IMR-90 (cell line): Measurements from ENCODE around the gene TDRD12. TPM values are rescaled to one million over a fixed set of nuclear protein-coding genes. Genes with fewer than 3 reads are reported as not detected.
"Not testable (repeated sequence)": the region's sequence is repeated elsewhere in the genome, so short reads cannot be mapped to it uniquely, and the experiment has no call there.

Experiments
- ATAC-seq: fragments of 200-7000 bp; cut with Tn5 transposase; 2 replicates; pipeline ENCODE4 v1.9.1; 2020; ENCODE audit warnings: low read depth, mild to moderate bottlenecking, moderate library complexity
- BruUV-seq: library from RNA; stranded (reverse); fragments of 400-500 nt; replicated peaks from 2 replicates; lab custom pipeline; 2021; lab: Mats Ljungman, UMichigan
- CTCF ChIA-PET: fragments of 300-600 bp; formaldehyde crosslinking; extraction: SDS; loops from one replicate; lab custom pipeline; 2021; ENCODE audit warnings: antibody characterized with exemption; lab: Yijun Ruan, JAX
- POLR2A ChIA-PET: fragments of 300-600 bp; sonication (Branson Sonifier 250); formaldehyde crosslinking; loops from one replicate; lab custom pipeline; 2022; ENCODE audit warnings: antibody characterized with exemption; ENCODE audit not compliant: unreplicated experiment; lab: Charles Lee
- DNase-seq: peaks from one replicate; pipeline ENCODE4 v3.0.0; 2013
- H2AFZ ChIP-seq: replicated peaks from 2 replicates; pipeline ENCODE3; 2013; ENCODE audit warnings: low read length, mild to moderate bottlenecking; ENCODE audit not compliant: poor library complexity
- H2AK5ac ChIP-seq: 2 replicates; pipeline ENCODE4 v1.6.1; 2013; ENCODE audit warnings: low read depth, low read length, inconsistent platforms
- H2AK9ac ChIP-seq: replicated peaks from 2 replicates; pipeline ENCODE3; 2013; ENCODE audit warnings: mild to moderate bottlenecking, low read depth, low read length, moderate library complexity; ENCODE audit not compliant: poor library complexity
- H2BK120ac ChIP-seq: 2 replicates; pipeline ENCODE4 v1.6.1; 2013; ENCODE audit warnings: low read depth, low read length, inconsistent platforms
- H2BK15ac ChIP-seq: 3 replicates; pipeline ENCODE4 v1.6.1; 2013; ENCODE audit warnings: low read depth, low read length, inconsistent platforms
- H2BK20ac ChIP-seq: 2 replicates; pipeline ENCODE4 v1.6.1; 2013; ENCODE audit warnings: low read depth, mild to moderate bottlenecking, inconsistent platforms, low read length, moderate library complexity
- H2BK5ac ChIP-seq: 2 replicates; pipeline ENCODE4 v1.6.1; 2013; ENCODE audit warnings: mild to moderate bottlenecking, low read depth, low read length, inconsistent platforms; ENCODE audit not compliant: poor library complexity, severe bottlenecking
- H3K14ac ChIP-seq: replicated peaks from 2 replicates; pipeline ENCODE4 v1.6.1; 2013; ENCODE audit warnings: low read depth, low read length, inconsistent platforms
- H3K18ac ChIP-seq: 2 replicates; pipeline ENCODE4 v1.6.1; 2013; ENCODE audit warnings: low read depth, low read length, control low read depth
- H3K23ac ChIP-seq: 2 replicates; pipeline ENCODE4 v1.6.1; 2013; ENCODE audit warnings: low read depth, low read length, inconsistent platforms
- H3K27ac ChIP-seq: 2 replicates; pipeline ENCODE4 v1.5.1; 2013; ENCODE audit warnings: mild to moderate bottlenecking, control low read depth, low read length; ENCODE audit not compliant: insufficient read depth
- H3K27me3 ChIP-seq: 2 replicates; pipeline ENCODE4 v1.6.1; 2013; ENCODE audit warnings: low read length; ENCODE audit not compliant: control insufficient read depth, insufficient read depth
- H3K36me3 ChIP-seq: 2 replicates; pipeline ENCODE4 v1.6.1; 2013; ENCODE audit warnings: low read length, mixed read lengths; ENCODE audit not compliant: control insufficient read depth, insufficient read depth
- H3K4ac ChIP-seq: 2 replicates; pipeline ENCODE4 v1.6.1; 2013; ENCODE audit warnings: low read depth, low read length, inconsistent platforms
- H3K4me1 ChIP-seq: 2 replicates; pipeline ENCODE4 v1.6.1; 2013; ENCODE audit warnings: low read length, mixed read lengths; ENCODE audit not compliant: control insufficient read depth, insufficient read depth
- H3K4me2 ChIP-seq: 2 replicates; pipeline ENCODE4 v1.6.1; 2013; ENCODE audit warnings: low read depth, mild to moderate bottlenecking, control low read depth, low read length, moderate library complexity
- H3K4me3 ChIP-seq: 2 replicates; pipeline ENCODE4 v1.5.1; 2013; ENCODE audit warnings: low read depth, mild to moderate bottlenecking, control low read depth, low read length, moderate library complexity; ENCODE audit not compliant: insufficient read depth
- H3K56ac ChIP-seq: 2 replicates; pipeline ENCODE4 v1.6.1; 2013; ENCODE audit warnings: low read length, inconsistent platforms; ENCODE audit not compliant: insufficient read depth; ENCODE audit errors: extremely low read depth
- H3K79me1 ChIP-seq, 2 experiments: 2 replicates each; pipeline ENCODE4 v1.6.1; 2013; ENCODE audit warnings: low read length in 2 of 2, inconsistent platforms in 1 of 2, low read depth in 1 of 2
- H3K9ac ChIP-seq: 2 replicates; pipeline ENCODE4 v1.6.1; 2013; ENCODE audit warnings: low read depth, low read length, control low read depth
- H3K9me1 ChIP-seq: 2 replicates; pipeline ENCODE4 v1.6.1; 2013; ENCODE audit warnings: low read length, inconsistent platforms; ENCODE audit not compliant: insufficient read depth
- H3K9me3 ChIP-seq: 2 replicates; pipeline ENCODE4 v1.6.1; 2013; ENCODE audit warnings: low read length; ENCODE audit not compliant: control insufficient read depth, insufficient read depth
- H4K20me1 ChIP-seq: 2 replicates; pipeline ENCODE4 v1.6.1; 2013; ENCODE audit warnings: low read length, inconsistent platforms; ENCODE audit not compliant: insufficient read depth
- H4K5ac ChIP-seq: 2 replicates; pipeline ENCODE4 v1.6.1; 2013; ENCODE audit warnings: mild to moderate bottlenecking, low read depth, low read length, control low read depth
- H4K8ac ChIP-seq, 2 experiments: 2 replicates each; pipeline ENCODE4 v1.6.1; 2013; ENCODE audit warnings: low read depth in 2 of 2, low read length in 2 of 2, control low read depth in 1 of 2, inconsistent platforms in 1 of 2
- H4K91ac ChIP-seq: 2 replicates; pipeline ENCODE4 v1.6.1; 2013; ENCODE audit warnings: low read depth, low read length, inconsistent platforms; ENCODE audit not compliant: insufficient read depth
- WGBS, 2 experiments: methylation state at CpG; one replicate each; pipeline versions ENCODE4 v1.1.5 to v1.1.7; 2013; ENCODE audit warnings: missing lambda C conversion rate in 2 of 2; ENCODE audit not compliant: insufficient read length in 1 of 2; ENCODE audit errors: extremely low coverage in 2 of 2; 5-methylcytosine and 5-hydroxymethylcytosine counted together
- dilution Hi-C: fragments of 300-500 bp; cut with HindIII; formaldehyde crosslinking; loops from one replicate; pipeline ENCODE4 v1.14.3; 2018; ENCODE audit warnings: low sequenced_read_pairs; ENCODE audit not compliant: unreplicated experiment
- in situ Hi-C: fragments of 300-500 bp; cut with MboI; formaldehyde crosslinking; loops from 3 replicates; pipeline ENCODE4 v1.14.3; 2019; ENCODE audit warnings: low sequenced_read_pairs, inconsistent platforms, mixed read lengths
- intact Hi-C: fragments of 100-400 bp; cut with micrococcal nuclease; formaldehyde crosslinking; loops from 2 replicates; pipeline ENCODE4 v1.10.0; 2022
- polyA plus RNA-seq, 3 experiments: library from polyadenylated mRNA; depleted of rRNA; stranded (reverse); fragments of >200 nt; gene quantifications; 2 replicates each; pipeline ENCODE4 v1.2.3, GENCODE V29; 2012; ENCODE audit warnings: low replicate concordance in 1 of 3
- total RNA-seq: library from RNA; depleted of rRNA; stranded (reverse); fragments of >200 nt; gene quantifications from 2 replicates; pipeline ENCODE4 v1.2.3, GENCODE V29; 2012

Gene TDRD12
- total and polyA plus RNA-seq, 2 of the 4 experiments (the other 2 are of a cell fraction): under 0.01 to 0.07 TPM

DNA sequence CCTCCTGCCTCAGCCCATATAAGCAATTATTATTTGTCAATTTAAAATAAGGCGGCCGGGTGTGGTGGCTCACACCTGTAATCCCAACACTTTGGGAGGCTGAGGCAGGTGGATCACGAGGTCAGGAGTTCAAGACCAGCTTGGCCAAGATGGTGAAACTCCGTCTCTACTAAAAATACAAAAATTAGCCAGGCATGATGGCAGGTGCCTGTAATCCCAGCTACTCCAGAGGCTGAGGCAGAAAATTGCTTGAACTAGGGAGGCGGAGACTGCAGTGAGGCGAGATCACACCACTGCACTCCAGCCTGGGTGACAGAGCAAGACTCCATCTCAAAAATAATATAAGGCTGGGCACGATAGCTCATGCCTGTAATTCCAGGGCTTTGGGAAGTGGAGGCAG, 137.3 kb downstream of the TDRD12 start:
- in situ Hi-C loops, H3K4ac ChIP-seq, H3K56ac ChIP-seq, H2AK9ac ChIP-seq, H3K9me1 ChIP-seq, H3K27me3 ChIP-seq, H4K8ac ChIP-seq, H2BK5ac ChIP-seq, intact Hi-C loops, H4K5ac ChIP-seq, H3K9ac ChIP-seq, H3K79me1 ChIP-seq, H3K23ac ChIP-seq, H2AFZ ChIP-seq, H2BK20ac ChIP-seq, H2AK5ac ChIP-seq, H4K20me1 ChIP-seq, H3K36me3 ChIP-seq, CTCF ChIA-PET, dilution Hi-C loops, H4K91ac ChIP-seq, H3K18ac ChIP-seq, H3K9me3 ChIP-seq, H3K4me3 ChIP-seq, POLR2A ChIA-PET, H3K14ac ChIP-seq, H3K27ac ChIP-seq, H3K4me1 ChIP-seq, DNase-seq, H2BK120ac ChIP-seq, H2BK15ac ChIP-seq, ATAC-seq, H3K4me2 ChIP-seq, BruUV-seq: not testable (repeated sequence)
- no CpG with 5 or more reads among the region's 7 CpGs for WGBS, 2 experiments
